ENCODE measurements around the gene SCARB1. TPM values are rescaled to one million over a fixed set of nuclear protein-coding genes. Genes with fewer than 3 reads are reported as not detected.

Gene SCARB1
- total RNA-seq, 1 experiment from 2014 or later = 359 TPM

GRCh38 chr12:124898923-124899294, 35.2 kb upstream of the SCARB1 start:
- intact Hi-C loops (cut with micrococcal nuclease; ENCODE audit: unreplicated experiment) (no loop called here), in situ Hi-C loops (cut with HindIII; ENCODE audit: low pct_unique_long_range_greater_than_20kb, low sequenced_read_pairs) (no loop called here)

GRCh38 chr12:124898200-124898922, 34.7 kb upstream of the SCARB1 start:
- no TSS peak for BruUV-seq (replicated peaks)
- Histone ChIP-seq H3K4me1 (ENCODE audit: control insufficient read depth, insufficient read depth, low read length) (peaks cover 17% of the 10 kb centered on the region; the same call in 1 of the 2 replicates), H3K27ac (ENCODE audit: low read length) (peak overlapping the region; percentile 60; the same call in 1 of the 2 replicates), H3K27me3 (ENCODE audit: control insufficient read depth, insufficient read depth, low read length) (no peaks in the 10 kb centered on the region), H3K36me3 (ENCODE audit: control insufficient read depth, insufficient read depth, low read length) (no peaks in the 10 kb centered on the region), H3K4me3 (ENCODE audit: low read depth in 2 of 2, low read length in 2 of 2) (peak overlapping the region in 1 of 2 experiments; percentile 15; a peak in 2 of 4 replicates), H3K9me3 (ENCODE audit: control insufficient read depth, insufficient read depth, low read depth, low read length) (no peaks in the 10 kb centered on the region)
- in situ Hi-C loops (cut with HindIII; ENCODE audit: low pct_unique_long_range_greater_than_20kb, low sequenced_read_pairs) (no loop called here), intact Hi-C loops (cut with micrococcal nuclease; ENCODE audit: unreplicated experiment) (no loop called here)
- TF ChIP-seq CTCF (IDR thresholded peaks at IDR 0.05) (peak; percentile 95), REST (IDR thresholded peaks at IDR 0.05; ENCODE audit: insufficient read depth in 1 of 2, low read depth in 2 of 2, low read length in 1 of 2) (no peak)
- CTCF ChIA-PET = interaction anchor here (0.6 kb wide), 1 partner anchor 56 kb away, joined by 3 read pairs; no protein-coding TSS in a partner anchor
- POLR2A ChIA-PET = interaction anchor here (0.6 kb wide), 1 partner anchor 57 kb away, joined by 3 read pairs; no protein-coding TSS in a partner anchor
- DNase-seq (ENCODE audit: low read depth, low spot score) (no peak), ATAC-seq (peak; percentile 94)

More at GRCh38 chr12:124898923-124899294, 35.2 kb upstream of the SCARB1 start:
- Histone ChIP-seq H3K27me3 (ENCODE audit: control insufficient read depth, insufficient read depth, low read length) (no peaks in the 10 kb centered on the region), H3K4me1 (ENCODE audit: control insufficient read depth, insufficient read depth, low read length) (peaks cover 17% of the 10 kb centered on the region; the same call in 1 of the 2 replicates), H3K36me3 (ENCODE audit: control insufficient read depth, insufficient read depth, low read length) (no peaks in the 10 kb centered on the region), H3K9me3 (ENCODE audit: control insufficient read depth, insufficient read depth, low read depth, low read length) (no peaks in the 10 kb centered on the region), H3K27ac (ENCODE audit: low read length) (peak overlapping the region; percentile 48; the same call in 1 of the 2 replicates), H3K4me3 (ENCODE audit: low read depth in 2 of 2, low read length in 2 of 2) (peak overlapping the region in 1 of 2 experiments; percentile 15; a peak in 2 of 4 replicates)
- ChIA-PET POLR2A (no interaction called here), CTCF (interaction anchor here (0.7 kb wide), 1 partner anchor 50 kb away, joined by 3 read pairs; no protein-coding TSS in a partner anchor)
- DNase-seq (ENCODE audit: low read depth, low spot score) (no peak), ATAC-seq (no peak)
- TF ChIP-seq POLR2AphosphoS5 (IDR thresholded peaks at IDR 0.05; ENCODE audit: low read depth, low read length) (no peak), SIN3A (IDR thresholded peaks at IDR 0.05; ENCODE audit: borderline replicate concordance, insufficient read depth, low read depth, low read length) (no peak), REST (IDR thresholded peaks at IDR 0.05; ENCODE audit: insufficient read depth in 1 of 2, low read depth in 2 of 2, low read length in 1 of 2) (no peak), CTCF (IDR thresholded peaks at IDR 0.05) (no peak), TCF7L2 (IDR thresholded peaks at IDR 0.05; ENCODE audit: low read depth, low read length) (no peak)
- BruUV-seq (replicated peaks) = no TSS peak

Data from Panc1 (cell line).